H1 (cell line): ENCODE results near the gene SLC39A11.
"Not testable (repeated sequence)": the region's sequence is repeated elsewhere in the genome, so short reads cannot be mapped to it uniquely, and the experiment has no call there.

ENCODE experiments used
- ASH2L ChIP-seq: fragments of 200-600, 300-600 bp; sonication (generic); IDR thresholded peaks from one replicate; pipeline ENCODE4 v1.7.1; 2017; ENCODE audit warnings: low read length
- BACH1 ChIP-seq: IDR thresholded peaks from 2 replicates; pipeline ENCODE4 v1.6.1; 2012; ENCODE audit warnings: low read length, improper control_type of control experiment
- BRCA1 ChIP-seq: IDR thresholded peaks from 2 replicates; pipeline ENCODE4 v1.6.1; 2012; ENCODE audit warnings: low read depth, low read length, improper control_type of control experiment
- CREB1 ChIP-seq: IDR thresholded peaks from 2 replicates; pipeline ENCODE4 v1.6.1; 2012; ENCODE audit warnings: inconsistent platforms
- CTCF ChIP-seq, 3 experiments: IDR thresholded peaks; 1 replicate in 2 of 3; 2 replicates in 1 of 3; pipeline versions ENCODE4 v1.5.1 to v1.6.1; 2011; ENCODE audit warnings: low read length in 3 of 3, mild to moderate bottlenecking in 3 of 3, inconsistent platforms in 2 of 3, low read depth in 1 of 3, moderate library complexity in 1 of 3; ENCODE audit not compliant: insufficient read depth in 1 of 3; ENCODE audit errors: control extremely low read depth in 1 of 3
- EP300 ChIP-seq, 2 experiments: IDR thresholded peaks; 1 replicate in 1 of 2; 2 replicates in 1 of 2; pipeline ENCODE4 v1.6.1; 2011 to 2012; ENCODE audit warnings: low read depth in 2 of 2, low read length in 2 of 2, mild to moderate bottlenecking in 2 of 2, borderline replicate concordance in 1 of 2, inconsistent platforms in 1 of 2, moderate library complexity in 1 of 2
- EZH2 ChIP-seq: fragments of 200-600 bp; sonication (generic); IDR thresholded peaks from 2 replicates; pipeline ENCODE4 v1.7.1; 2012; ENCODE audit warnings: low read depth, mild to moderate bottlenecking, moderate library complexity, low read length, inconsistent platforms; ENCODE audit not compliant: severe bottlenecking
- KDM5A ChIP-seq: fragments of 200-600 bp; IDR thresholded peaks from 2 replicates; pipeline ENCODE4 v1.7.1; 2012; ENCODE audit warnings: mild to moderate bottlenecking, low read length, inconsistent platforms, mixed read lengths
- MAFK ChIP-seq: IDR thresholded peaks from 2 replicates; pipeline ENCODE4 v1.6.1; 2012; ENCODE audit warnings: low read depth, mild to moderate bottlenecking, improper control_type of control experiment, low read length
- POLR2A ChIP-seq, 2 experiments: IDR thresholded peaks; 1 replicate in 1 of 2; 2 replicates in 1 of 2; pipeline ENCODE4 v1.6.1; 2011; ENCODE audit warnings: low read depth in 2 of 2, low read length in 2 of 2, mild to moderate bottlenecking in 2 of 2; ENCODE audit errors: control extremely low read depth in 1 of 2
- POLR2AphosphoS5 ChIP-seq: IDR thresholded peaks from 2 replicates; pipeline ENCODE4 v1.6.1; 2011; ENCODE audit warnings: low read depth, low read length
- RAD21 ChIP-seq, 2 experiments: IDR thresholded peaks in 1 of 2; conservative IDR thresholded peaks in 1 of 2; 2 replicates each; pipeline ENCODE4 v1.6.1; 2011; ENCODE audit warnings: low read depth in 2 of 2, low read length in 2 of 2, improper control_type of control experiment in 1 of 2, inconsistent platforms in 1 of 2, mild to moderate bottlenecking in 1 of 2, moderate library complexity in 1 of 2
- TAF7 ChIP-seq: optimal IDR thresholded peaks from 2 replicates; pipeline ENCODE3; 2011; ENCODE audit warnings: low read depth, mild to moderate bottlenecking, inconsistent platforms, low read length, moderate library complexity, borderline replicate concordance

GRCh38 chr17:73067699-73068098 lies 24.8 kb downstream of the SLC39A11 start:
- TF ChIP-seq CTCF (IDR thresholded peaks at IDR 0.05; ENCODE audit: control extremely low read depth in 1 of 3, insufficient read depth in 1 of 3, low read depth in 1 of 3, low read length in 3 of 3); POLR2A (IDR thresholded peaks at IDR 0.05; ENCODE audit: control extremely low read depth in 1 of 2, low read depth in 2 of 2, low read length in 2 of 2); EZH2; ASH2L; MAFK; RAD21 (IDR thresholded peaks at IDR 0.05 in 1 of 2, conservative IDR thresholded peaks at IDR 0.05 in 1 of 2; ENCODE audit: low read depth in 2 of 2, low read length in 2 of 2); TAF7; POLR2AphosphoS5; BACH1; EP300 (IDR thresholded peaks at IDR 0.05; ENCODE audit: borderline replicate concordance in 1 of 2, low read depth in 2 of 2, low read length in 2 of 2); CREB1; BRCA1; KDM5A: not testable (repeated sequence)
